ENCODE measurements around the gene PPA2. TPM values are rescaled to one million over a fixed set of nuclear protein-coding genes. Genes with fewer than 3 reads are reported as not detected.

PPA2 gene
- total RNA-seq, 1 experiment from 2014 or later = 86.6 TPM

DNA sequence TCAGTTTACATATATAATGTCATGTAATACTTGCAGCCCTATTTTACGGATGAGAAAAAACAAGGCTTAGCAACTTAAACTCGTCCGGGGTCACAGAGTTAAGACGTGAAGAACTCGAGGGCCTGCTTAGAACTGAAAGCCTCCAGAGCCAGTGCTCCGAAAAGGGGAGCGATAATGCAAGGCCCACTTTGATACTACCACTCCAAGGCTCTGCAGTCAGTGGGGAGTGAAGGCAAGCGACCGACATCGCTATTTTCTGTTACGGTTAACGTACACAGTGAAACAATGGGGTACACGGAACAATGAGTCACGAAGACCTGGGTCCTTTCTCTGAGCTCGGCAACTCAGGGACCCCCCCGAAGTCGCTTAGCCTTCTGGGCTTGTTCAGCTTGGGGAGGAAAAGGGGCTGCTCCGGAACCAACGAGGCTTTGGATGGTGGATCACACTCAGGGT, 965 bp downstream of the PPA2 start:
- Mint-ChIP-seq H3K27me3 (ENCODE audit: unreplicated experiment) (no peaks in the 10 kb centered on the region), H3K36me3 (ENCODE audit: insufficient read depth, unreplicated experiment) (peaks cover 25% of the 10 kb centered on the region), H3K27ac (ENCODE audit: unreplicated experiment) (peak overlapping the region; percentile 80), H3K4me3 (ENCODE audit: low read depth, unreplicated experiment) (peak overlapping the region; percentile 89), H3K9me3 (ENCODE audit: low read depth, unreplicated experiment) (no peaks in the 10 kb centered on the region), H3K4me1 (ENCODE audit: low read depth, unreplicated experiment) (peaks cover 12% of the 10 kb centered on the region)
- intact Hi-C loops (cut with micrococcal nuclease; ENCODE audit: unreplicated experiment) = loop anchor here (5.0 to 10.0 kb wide), 3 partner anchors 326 to 1478 kb away; partner anchors contain the start of gene TET2
- BruUV-seq (replicated peaks) = no TSS peak
- no peak for DNase-seq
- TF ChIP-seq, protein P1, sequence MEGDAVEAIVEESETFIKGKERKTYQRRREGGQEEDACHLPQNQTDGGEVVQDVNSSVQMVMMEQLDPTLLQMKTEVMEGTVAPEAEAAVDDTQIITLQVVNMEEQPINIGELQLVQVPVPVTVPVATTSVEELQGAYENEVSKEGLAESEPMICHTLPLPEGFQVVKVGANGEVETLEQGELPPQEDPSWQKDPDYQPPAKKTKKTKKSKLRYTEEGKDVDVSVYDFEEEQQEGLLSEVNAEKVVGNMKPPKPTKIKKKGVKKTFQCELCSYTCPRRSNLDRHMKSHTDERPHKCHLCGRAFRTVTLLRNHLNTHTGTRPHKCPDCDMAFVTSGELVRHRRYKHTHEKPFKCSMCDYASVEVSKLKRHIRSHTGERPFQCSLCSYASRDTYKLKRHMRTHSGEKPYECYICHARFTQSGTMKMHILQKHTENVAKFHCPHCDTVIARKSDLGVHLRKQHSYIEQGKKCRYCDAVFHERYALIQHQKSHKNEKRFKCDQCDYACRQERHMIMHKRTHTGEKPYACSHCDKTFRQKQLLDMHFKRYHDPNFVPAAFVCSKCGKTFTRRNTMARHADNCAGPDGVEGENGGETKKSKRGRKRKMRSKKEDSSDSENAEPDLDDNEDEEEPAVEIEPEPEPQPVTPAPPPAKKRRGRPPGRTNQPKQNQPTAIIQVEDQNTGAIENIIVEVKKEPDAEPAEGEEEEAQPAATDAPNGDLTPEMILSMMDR (IDR thresholded peaks at IDR 0.05; ENCODE audit: unreplicated experiment) = no peak
- CTCF ChIA-PET = interaction anchor here (0.9 to 1.5 kb wide), 2 partner anchors 10 to 1476 kb away, joined by 7 to 11 read pairs; no protein-coding TSS in a partner anchor

DNA sequence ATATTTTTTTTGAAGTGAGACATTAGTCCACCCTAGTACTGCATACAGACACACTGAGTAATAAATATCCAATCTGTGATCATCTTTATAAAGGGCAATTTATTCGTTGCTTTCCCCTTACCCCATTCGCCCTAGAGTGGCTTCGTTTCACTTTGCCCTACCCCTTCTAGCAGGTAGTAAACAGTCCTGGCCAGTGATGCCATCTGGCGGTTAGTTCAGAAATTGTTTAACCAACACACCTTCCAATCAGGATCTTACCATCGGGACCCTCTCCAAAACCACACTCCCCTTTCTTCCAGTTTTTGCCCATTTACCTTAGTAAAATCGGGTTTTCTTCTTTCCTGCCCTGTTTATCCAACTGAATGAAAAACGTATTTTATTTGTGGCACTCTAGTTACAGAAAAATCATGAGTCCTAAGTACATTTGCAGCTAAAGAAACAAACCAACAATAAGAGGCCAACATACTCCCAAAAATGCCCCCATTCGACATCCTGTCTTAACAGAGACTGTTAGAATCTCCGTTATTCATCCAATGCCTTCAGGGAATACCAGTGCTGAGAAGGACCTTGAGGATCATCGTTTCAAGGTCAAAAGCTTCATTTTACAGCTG, 2.2 kb downstream of the PPA2 start:
- peak overlapping the region; percentile 89 for H3K4me3 Mint-ChIP-seq (ENCODE audit: low read depth, unreplicated experiment)
- DNase-seq = peak; percentile 60
- no TSS peak for BruUV-seq (replicated peaks)
- intact Hi-C loops (cut with micrococcal nuclease; ENCODE audit: unreplicated experiment) = loop anchor here (5.0 to 10.0 kb wide), 3 partner anchors 324 to 1477 kb away; partner anchors contain the start of gene TET2
- H3K36me3 Mint-ChIP-seq (ENCODE audit: insufficient read depth, unreplicated experiment) = peaks cover 28% of the 10 kb centered on the region
- H3K4me1 Mint-ChIP-seq (ENCODE audit: low read depth, unreplicated experiment) = peaks cover 24% of the 10 kb centered on the region
- CTCF ChIA-PET = interaction anchor here (0.7 kb wide), 1 partner anchor 57 kb away, joined by 4 read pairs; no protein-coding TSS in a partner anchor
- TF ChIP-seq, protein P1 (IDR thresholded peaks at IDR 0.05; ENCODE audit: unreplicated experiment) = no peak
- H3K27me3 Mint-ChIP-seq (ENCODE audit: unreplicated experiment) = no peaks in the 10 kb centered on the region
- no peak overlapping the region for H3K27ac Mint-ChIP-seq (ENCODE audit: unreplicated experiment)
- no peaks in the 10 kb centered on the region for H3K9me3 Mint-ChIP-seq (ENCODE audit: low read depth, unreplicated experiment)

DNA sequence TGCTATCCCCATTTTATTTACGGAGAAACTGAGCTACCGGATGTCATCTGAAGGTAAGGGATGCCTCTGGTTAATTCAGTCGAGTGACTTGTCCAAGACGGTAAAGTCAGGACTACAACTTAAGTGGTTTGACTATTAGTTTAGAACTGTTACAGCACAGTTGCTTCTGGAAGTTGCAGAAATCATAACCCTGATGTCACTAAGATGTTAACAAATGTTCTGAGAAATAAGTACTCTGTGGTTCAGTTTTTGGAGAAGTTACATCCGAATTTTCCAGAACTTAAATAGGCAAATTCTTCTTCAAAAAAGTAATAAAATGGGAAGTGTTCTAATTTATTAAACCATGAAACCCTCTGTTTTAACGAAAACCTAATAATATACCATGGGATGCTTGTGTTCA, 3.1 kb downstream of the PPA2 start:
- Mint-ChIP-seq H3K9me3 (ENCODE audit: low read depth, unreplicated experiment) (no peaks in the 10 kb centered on the region), H3K4me3 (ENCODE audit: low read depth, unreplicated experiment) (peak overlapping the region; percentile 89), H3K36me3 (ENCODE audit: insufficient read depth, unreplicated experiment) (peaks cover 30% of the 10 kb centered on the region), H3K4me1 (ENCODE audit: low read depth, unreplicated experiment) (peaks cover 24% of the 10 kb centered on the region), H3K27ac (ENCODE audit: unreplicated experiment) (no peak overlapping the region), H3K27me3 (ENCODE audit: unreplicated experiment) (no peaks in the 10 kb centered on the region)
- intact Hi-C loops (cut with micrococcal nuclease; ENCODE audit: unreplicated experiment) = loop anchor here (5.0 to 10.0 kb wide), 3 partner anchors 323 to 1476 kb away; partner anchors contain the start of gene TET2
- no TSS peak for BruUV-seq (replicated peaks)
- TF ChIP-seq, protein P1 (IDR thresholded peaks at IDR 0.05; ENCODE audit: unreplicated experiment) = no peak
- CTCF ChIA-PET = no interaction called here
- no peak for DNase-seq

DNA sequence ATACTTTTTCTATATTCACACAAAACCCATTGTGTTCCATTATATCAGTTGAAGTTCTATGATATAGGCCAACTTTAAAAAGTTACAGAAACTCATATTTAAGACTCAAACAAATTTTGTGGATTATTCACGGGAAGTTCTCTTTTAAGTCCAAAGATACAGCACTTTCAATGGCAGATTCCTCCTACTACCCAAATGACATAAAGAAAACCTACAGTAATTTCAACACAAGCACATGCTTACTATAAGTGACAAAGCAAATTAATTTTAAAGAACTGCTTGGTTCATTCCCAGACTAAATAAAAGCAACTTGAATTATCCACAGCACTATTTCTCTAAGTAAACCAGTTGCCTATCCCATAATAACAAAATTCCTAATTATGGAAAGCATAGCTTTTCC, 4.1 kb downstream of the PPA2 start:
- H3K27me3 Mint-ChIP-seq (ENCODE audit: unreplicated experiment) = no peaks in the 10 kb centered on the region
- CTCF ChIA-PET = no interaction called here
- peaks cover 30% of the 10 kb centered on the region for H3K36me3 Mint-ChIP-seq (ENCODE audit: insufficient read depth, unreplicated experiment)
- no peak overlapping the region for H3K27ac Mint-ChIP-seq (ENCODE audit: unreplicated experiment)
- H3K9me3 Mint-ChIP-seq (ENCODE audit: low read depth, unreplicated experiment) = no peaks in the 10 kb centered on the region
- intact Hi-C loops (cut with micrococcal nuclease; ENCODE audit: unreplicated experiment) = loop anchor here (5.0 to 10.0 kb wide), 3 partner anchors 322 to 1475 kb away; partner anchors contain the start of gene TET2
- TF ChIP-seq, protein P1 (IDR thresholded peaks at IDR 0.05; ENCODE audit: unreplicated experiment) = no peak
- H3K4me1 Mint-ChIP-seq (ENCODE audit: low read depth, unreplicated experiment) = peaks cover 24% of the 10 kb centered on the region
- no peak overlapping the region for H3K4me3 Mint-ChIP-seq (ENCODE audit: low read depth, unreplicated experiment)
- no peak for DNase-seq
- BruUV-seq (replicated peaks) = no TSS peak

All from Calu3 (cell line).